ES-I3 (cell line): ENCODE measurements around the gene TENM3.
"Not testable (repeated sequence)": the region's sequence is repeated elsewhere in the genome, so short reads cannot be mapped to it uniquely, and the experiment has no call there.

Source experiments
- H3K36me3 ChIP-seq: 2 replicates; pipeline ENCODE4 v1.6.1; 2013; ENCODE audit warnings: mild to moderate bottlenecking, low read length, control low read depth, moderate library complexity; ENCODE audit not compliant: insufficient read depth
- H3K4me1 ChIP-seq: 2 replicates; pipeline ENCODE4 v1.6.1; 2013; ENCODE audit warnings: mild to moderate bottlenecking, control low read depth, low read length; ENCODE audit not compliant: insufficient read depth
- H3K9ac ChIP-seq: 2 replicates; pipeline ENCODE4 v1.6.1; 2013; ENCODE audit warnings: low read depth, mild to moderate bottlenecking, low read length, moderate library complexity
- H3K9me3 ChIP-seq: 2 replicates; pipeline ENCODE4 v1.6.1; 2013; ENCODE audit warnings: mild to moderate bottlenecking, low read length, moderate library complexity; ENCODE audit not compliant: control insufficient read depth, insufficient read depth

Gene TENM3

GRCh38 chr4:182809417-182810102, 566.4 kb downstream of the TENM3 start:
- Histone ChIP-seq H3K9me3 (peaks cover 9% of the 10 kb centered on the region; the same call in 1 of the 2 replicates), H3K9ac (no peak overlapping the region), H3K36me3 (no peaks in the 10 kb centered on the region), H3K4me1 (no peaks in the 10 kb centered on the region)

GRCh38 chr4:182810103-182810615, 567.0 kb downstream of the TENM3 start:
- Histone ChIP-seq H3K4me1 (no peaks in the 10 kb centered on the region), H3K36me3 (no peaks in the 10 kb centered on the region), H3K9ac (no peak overlapping the region), H3K9me3 (peaks cover 9% of the 10 kb centered on the region; the same call in 1 of the 2 replicates)

- Histone ChIP-seq H3K36me3 (no peaks in the 10 kb centered on the region), H3K4me1 (no peaks in the 10 kb centered on the region), H3K9ac (no peak overlapping the region), H3K9me3 (peaks cover 9% of the 10 kb centered on the region; the same call in 1 of the 2 replicates)
Observed at GRCh38 chr4:182812916-182813315, 569.7 kb downstream of the TENM3 start.

- not testable (repeated sequence) for H3K9ac ChIP-seq, H3K9me3 ChIP-seq, H3K4me1 ChIP-seq, H3K36me3 ChIP-seq
Observed at GRCh38 chr4:182814065-182814464, 570.9 kb downstream of the TENM3 start.

GRCh38 chr4:182818926-182819730, 575.9 kb downstream of the TENM3 start:
- Histone ChIP-seq H3K4me1 (no peaks in the 10 kb centered on the region; the same call in 1 of the 2 replicates), H3K9me3 (peaks cover under 1% of the 10 kb centered on the region; the same call in 1 of the 2 replicates), H3K9ac (no peak overlapping the region), H3K36me3 (no peaks in the 10 kb centered on the region)

DNA sequence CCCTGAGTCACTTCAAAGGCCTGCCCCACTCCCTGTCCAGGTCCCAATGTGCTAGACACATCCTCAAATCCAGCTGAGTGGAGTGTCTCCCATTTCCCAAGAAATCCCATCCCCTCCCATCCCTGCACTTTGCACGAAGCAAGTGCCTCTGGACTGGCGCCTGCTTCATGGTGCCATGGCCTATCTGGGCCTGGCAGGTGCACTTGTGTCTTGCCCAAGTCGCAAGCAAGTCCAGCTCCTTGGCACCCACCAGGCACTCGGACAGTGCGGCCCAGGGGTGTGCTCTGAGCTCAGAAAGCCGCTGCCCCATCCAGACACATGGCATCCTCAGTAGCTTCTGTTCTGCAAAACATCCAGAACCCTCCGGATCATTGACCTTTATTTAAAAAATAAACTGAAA, 576.5 kb downstream of the TENM3 start:
- Histone ChIP-seq H3K9me3 (no peaks in the 10 kb centered on the region), H3K9ac (no peak overlapping the region), H3K36me3 (no peaks in the 10 kb centered on the region), H3K4me1 (no peaks in the 10 kb centered on the region; the same call in 1 of the 2 replicates)

DNA sequence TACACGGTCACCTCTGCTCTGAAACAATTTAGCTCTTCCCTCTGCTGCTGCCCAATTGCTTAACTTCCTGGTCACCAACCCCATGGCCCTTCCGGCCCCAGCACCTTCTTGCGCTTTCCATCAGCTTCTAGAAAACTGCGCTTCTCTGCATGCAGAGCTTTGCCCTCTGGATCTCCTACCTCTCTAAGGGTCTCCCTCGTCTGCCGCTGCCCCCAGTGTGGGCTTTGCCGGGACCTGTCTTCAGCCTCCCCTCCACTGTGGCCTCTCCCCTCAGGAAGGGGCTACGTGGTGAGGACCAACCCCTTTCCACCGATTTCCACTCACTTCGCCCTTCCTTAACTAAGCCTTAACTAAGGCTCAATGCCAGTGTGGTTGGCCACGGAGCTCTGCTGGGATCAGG, 579.4 kb downstream of the TENM3 start:
- no peaks in the 10 kb centered on the region for H3K36me3 ChIP-seq
- no peaks in the 10 kb centered on the region for H3K9me3 ChIP-seq
- H3K9ac ChIP-seq: no peak overlapping the region
- H3K4me1 ChIP-seq: peaks cover 15% of the 10 kb centered on the region; the same call in 1 of the 2 replicates

DNA sequence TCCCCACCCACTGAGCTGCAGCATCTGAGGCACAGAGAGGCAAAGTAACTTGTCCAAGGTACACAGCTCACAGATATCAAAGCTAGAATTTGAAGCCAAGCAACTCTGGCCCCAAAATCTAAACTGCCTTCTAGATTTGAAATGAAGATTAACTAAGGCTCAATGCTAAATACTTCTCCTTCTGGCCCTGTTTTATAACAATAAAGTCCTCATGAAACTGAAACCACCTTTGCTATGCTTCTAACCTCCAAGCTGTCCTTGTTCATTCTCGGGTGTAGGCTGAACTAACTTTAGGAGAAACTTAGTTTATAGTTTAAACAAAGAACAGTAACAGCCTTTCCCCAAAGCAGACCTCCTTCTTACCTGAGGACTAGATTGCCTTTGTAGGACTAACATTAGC, 580.4 kb downstream of the TENM3 start:
- Histone ChIP-seq H3K9ac (no peak overlapping the region), H3K36me3 (no peaks in the 10 kb centered on the region), H3K4me1 (peaks cover 15% of the 10 kb centered on the region; the same call in 1 of the 2 replicates), H3K9me3 (no peaks in the 10 kb centered on the region)

- Histone ChIP-seq H3K9ac (no peak overlapping the region), H3K9me3 (no peaks in the 10 kb centered on the region), H3K4me1 (peaks cover 15% of the 10 kb centered on the region; the same call in 1 of the 2 replicates)
Observed at GRCh38 chr4:182825003-182825402, 581.8 kb downstream of the TENM3 start.

DNA sequence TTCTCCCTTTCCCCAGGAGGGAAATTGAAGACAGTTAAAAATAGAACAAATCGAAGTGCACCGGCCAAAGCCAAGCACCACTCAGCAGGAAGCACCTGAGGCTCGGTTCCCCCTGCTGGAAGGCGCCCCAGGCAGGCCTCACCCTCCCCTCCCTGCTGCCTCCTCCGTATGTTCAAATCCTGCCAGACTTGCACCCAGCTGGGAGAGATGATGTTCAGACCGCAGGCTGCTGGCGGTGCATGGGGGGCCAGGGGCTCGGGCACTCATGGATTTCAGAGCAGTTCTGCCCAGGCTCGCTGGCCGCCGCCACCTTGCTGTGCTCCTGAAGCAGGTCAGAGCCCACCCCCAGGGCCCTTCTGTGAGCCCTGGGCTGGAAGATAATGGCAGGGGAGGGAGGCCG, 582.6 kb downstream of the TENM3 start:
- peaks cover 15% of the 10 kb centered on the region; the same call in 1 of the 2 replicates for H3K4me1 ChIP-seq
- peak overlapping the region; percentile 6 for H3K9ac ChIP-seq
- no peaks in the 10 kb centered on the region for H3K9me3 ChIP-seq
- no peaks in the 10 kb centered on the region for H3K36me3 ChIP-seq

More at GRCh38 chr4:182825003-182825402, 581.8 kb downstream of the TENM3 start:
- no peaks in the 10 kb centered on the region for H3K36me3 ChIP-seq

DNA sequence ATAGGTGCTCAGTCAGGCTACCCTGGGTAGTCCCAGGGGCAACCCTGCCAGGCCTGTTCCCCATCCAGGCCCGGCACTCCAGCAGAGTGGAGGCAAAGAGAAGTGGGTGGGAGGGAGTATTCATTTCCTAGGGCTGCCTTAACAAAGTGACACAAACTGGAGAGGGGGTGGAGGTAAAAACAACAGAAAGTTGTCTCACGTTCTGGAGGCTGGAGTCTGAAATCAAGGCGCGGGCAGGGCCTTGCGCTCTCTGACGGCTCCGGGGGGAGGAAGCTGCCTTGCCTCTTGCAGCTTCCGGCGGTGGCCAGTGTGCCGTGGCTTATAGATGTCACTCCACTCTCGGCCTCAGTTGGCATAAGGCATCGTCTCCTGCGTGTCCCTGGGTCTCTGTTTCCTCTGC, 583.2 kb downstream of the TENM3 start:
- H3K4me1 ChIP-seq: peaks cover 15% of the 10 kb centered on the region; the same call in 1 of the 2 replicates
- H3K9me3 ChIP-seq: no peaks in the 10 kb centered on the region
- no peaks in the 10 kb centered on the region for H3K36me3 ChIP-seq
- no peak overlapping the region for H3K9ac ChIP-seq

- Histone ChIP-seq H3K9me3 (no peaks in the 10 kb centered on the region), H3K36me3 (no peaks in the 10 kb centered on the region), H3K4me1 (peaks cover 15% of the 10 kb centered on the region; the same call in 1 of the 2 replicates), H3K9ac (no peak overlapping the region)
Observed at GRCh38 chr4:182827166-182827565, 584.0 kb downstream of the TENM3 start.

GRCh38 chr4:182827954-182828353, 584.8 kb downstream of the TENM3 start:
- Histone ChIP-seq H3K36me3 (no peaks in the 10 kb centered on the region), H3K4me1 (peaks cover 15% of the 10 kb centered on the region; the same call in 1 of the 2 replicates), H3K9ac (no peak overlapping the region), H3K9me3 (no peaks in the 10 kb centered on the region)

DNA sequence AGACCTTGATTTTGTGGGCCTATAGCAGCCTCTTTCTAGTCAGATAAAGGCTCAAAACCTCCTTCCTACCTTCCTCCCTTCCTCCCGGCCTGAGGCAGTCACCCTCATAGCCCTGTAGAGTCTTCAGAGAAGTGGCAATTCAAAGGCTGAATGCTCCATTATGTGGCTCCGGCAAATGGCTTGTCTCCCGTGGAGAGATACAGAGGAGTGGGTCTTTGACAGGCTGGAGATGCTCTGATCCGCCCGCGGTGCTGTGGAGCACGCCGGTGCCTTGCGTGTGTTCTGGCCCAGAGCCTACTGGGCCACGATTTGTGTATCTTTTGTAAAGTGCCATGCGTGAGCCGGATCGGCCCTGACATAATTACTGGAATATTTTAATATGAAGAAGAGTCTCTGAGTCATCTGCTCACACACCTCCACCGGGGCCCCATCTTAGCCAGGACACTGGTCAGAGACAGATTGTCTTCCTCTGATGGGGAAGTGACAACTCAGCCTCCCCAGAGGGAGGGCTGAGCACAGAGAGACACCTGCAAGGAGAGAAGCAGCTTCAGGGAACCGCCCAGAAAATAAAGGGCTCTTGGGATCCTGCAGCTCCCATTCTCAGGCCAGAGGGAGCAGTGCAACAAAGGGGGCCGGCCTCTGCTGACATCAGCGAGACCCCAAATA, 585.3 kb downstream of the TENM3 start:
- H3K36me3 ChIP-seq: no peaks in the 10 kb centered on the region
- H3K9ac ChIP-seq: no peak overlapping the region
- no peaks in the 10 kb centered on the region for H3K9me3 ChIP-seq
- H3K4me1 ChIP-seq: peaks cover 15% of the 10 kb centered on the region; the same call in 1 of the 2 replicates
